Measurements from ENCODE around the gene MAP2K7. TPM values are rescaled to one million over a fixed set of nuclear protein-coding genes. Genes with fewer than 3 reads are reported as not detected.

MAP2K7 gene
- total RNA-seq, 4 donors from 2014 or later = 11.1 to 31.2 (median 20.9) TPM

DNA sequence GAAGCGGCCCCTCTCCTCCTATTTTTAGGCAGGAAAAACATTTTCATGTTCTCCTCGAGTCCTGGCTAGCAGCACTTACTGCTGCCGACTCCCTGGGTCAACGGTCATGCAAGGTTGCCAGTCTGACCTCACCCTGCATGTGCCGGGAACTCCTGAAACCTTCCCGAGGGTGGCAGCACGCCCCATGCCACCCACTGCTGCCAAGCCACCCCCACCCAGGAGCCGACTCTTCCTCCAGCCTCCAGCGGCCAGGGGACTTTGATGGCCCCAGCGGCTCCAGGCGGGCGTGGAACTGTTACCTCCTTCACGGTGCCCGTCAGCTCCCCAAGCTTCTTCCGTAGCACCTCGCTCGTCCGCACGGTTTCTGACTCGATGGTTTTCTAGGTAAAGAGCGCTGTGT, 31.1 kb downstream of the MAP2K7 start:
- TF ChIP-seq POLR2A (IDR thresholded peaks at IDR 0.05) (no peak), EP300 (IDR thresholded peaks at IDR 0.05) (no peak)
- TF ChIP-seq, protein P1, sequence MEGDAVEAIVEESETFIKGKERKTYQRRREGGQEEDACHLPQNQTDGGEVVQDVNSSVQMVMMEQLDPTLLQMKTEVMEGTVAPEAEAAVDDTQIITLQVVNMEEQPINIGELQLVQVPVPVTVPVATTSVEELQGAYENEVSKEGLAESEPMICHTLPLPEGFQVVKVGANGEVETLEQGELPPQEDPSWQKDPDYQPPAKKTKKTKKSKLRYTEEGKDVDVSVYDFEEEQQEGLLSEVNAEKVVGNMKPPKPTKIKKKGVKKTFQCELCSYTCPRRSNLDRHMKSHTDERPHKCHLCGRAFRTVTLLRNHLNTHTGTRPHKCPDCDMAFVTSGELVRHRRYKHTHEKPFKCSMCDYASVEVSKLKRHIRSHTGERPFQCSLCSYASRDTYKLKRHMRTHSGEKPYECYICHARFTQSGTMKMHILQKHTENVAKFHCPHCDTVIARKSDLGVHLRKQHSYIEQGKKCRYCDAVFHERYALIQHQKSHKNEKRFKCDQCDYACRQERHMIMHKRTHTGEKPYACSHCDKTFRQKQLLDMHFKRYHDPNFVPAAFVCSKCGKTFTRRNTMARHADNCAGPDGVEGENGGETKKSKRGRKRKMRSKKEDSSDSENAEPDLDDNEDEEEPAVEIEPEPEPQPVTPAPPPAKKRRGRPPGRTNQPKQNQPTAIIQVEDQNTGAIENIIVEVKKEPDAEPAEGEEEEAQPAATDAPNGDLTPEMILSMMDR (IDR thresholded peaks at IDR 0.05) = no peak
- 85 to 88% methylated on average over 21 of the region's 21 CpGs for WGBS, 2 donors
- Histone ChIP-seq H3K27me3 (no peaks in the 10 kb centered on the region), H3K27ac (no peak overlapping the region), H3K36me3 (peaks cover 4 to 99% (median 55%) of the 10 kb centered on the region in 3 donors), H3K4me3 (no peak overlapping the region), H3K4me1 (peaks cover 0 to 17% (median under 1%) of the 10 kb centered on the region in 4 donors), H3K9me3 (no peaks in the 10 kb centered on the region)
- no peak for DNase-seq (ENCODE audit: low spot score in 2 of 2)

DNA sequence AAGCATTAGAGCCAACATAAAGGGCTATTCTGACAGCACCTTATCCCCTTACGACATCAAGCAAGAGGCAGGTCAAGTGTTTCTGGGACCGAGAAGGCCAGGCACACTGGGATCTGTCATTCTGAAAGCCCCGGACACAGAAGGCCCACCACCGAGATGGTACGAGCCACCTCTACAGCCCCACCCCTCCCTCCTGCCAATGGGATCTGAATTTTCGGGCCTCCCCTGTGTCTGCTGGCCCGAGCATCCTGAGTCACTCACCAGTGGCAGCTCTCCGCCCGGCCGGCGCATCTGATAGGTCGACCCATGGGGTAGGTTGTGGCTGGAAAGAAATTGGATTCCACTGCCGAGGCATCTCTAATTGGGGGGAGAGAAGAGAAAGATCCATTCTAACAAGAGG, 37.2 kb downstream of the MAP2K7 start:
- no peak for DNase-seq (ENCODE audit: low spot score in 2 of 2)
- 91 to 92% methylated on average over 13 of the region's 13 CpGs for WGBS, 2 donors
- H3K27me3 ChIP-seq = no peaks in the 10 kb centered on the region
- no peak for TF ChIP-seq POLR2A (IDR thresholded peaks at IDR 0.05)
- TF ChIP-seq EP300 (IDR thresholded peaks at IDR 0.05) = no peak
- TF ChIP-seq, protein P1 (IDR thresholded peaks at IDR 0.05) = no peak
- no peak overlapping the region for H3K4me3 ChIP-seq
- peaks cover 0 to 54% (median 23%) of the 10 kb centered on the region in 3 donors for H3K36me3 ChIP-seq
- H3K4me1 ChIP-seq = peaks cover 0 to 51% (median 6%) of the 10 kb centered on the region in 4 donors
- H3K9me3 ChIP-seq = no peaks in the 10 kb centered on the region
- no peak overlapping the region for H3K27ac ChIP-seq

DNA sequence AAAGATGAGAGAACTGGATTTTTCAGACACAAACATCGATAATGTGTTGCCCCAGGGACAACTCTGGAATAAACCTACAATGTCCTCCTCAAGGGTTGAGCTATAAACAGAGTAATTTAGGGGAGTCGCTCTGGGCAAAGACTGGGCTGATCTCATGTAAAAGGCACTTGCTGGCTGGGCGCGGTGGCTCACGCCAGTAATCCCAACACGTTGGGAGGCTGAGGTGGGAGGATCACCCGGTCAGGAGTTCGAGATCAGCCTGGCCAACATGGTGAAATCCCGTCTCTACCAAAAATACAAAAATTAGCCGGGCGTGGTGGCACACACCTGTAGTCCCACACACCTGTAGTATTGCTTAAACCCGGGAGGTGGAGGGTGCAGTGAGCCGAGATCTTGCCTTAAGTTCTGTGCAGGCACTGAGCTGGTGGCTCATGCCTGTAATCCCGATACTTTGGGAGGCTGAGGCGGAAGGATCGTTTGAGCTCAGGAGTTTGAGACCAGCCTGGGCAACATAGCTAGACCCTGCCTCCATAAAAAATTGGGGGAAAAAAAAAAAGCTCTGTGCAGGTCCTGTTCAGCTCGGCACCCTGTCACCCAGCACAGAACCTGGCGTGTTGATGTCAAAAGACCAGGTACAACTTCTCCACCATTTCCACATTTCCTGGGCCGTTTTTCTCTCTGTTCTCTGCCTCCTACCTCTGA, 38.4 kb downstream of the MAP2K7 start:
- TF ChIP-seq EP300 (IDR thresholded peaks at IDR 0.05) (no peak), POLR2A (IDR thresholded peaks at IDR 0.05) (no peak)
- TF ChIP-seq, protein P1 (IDR thresholded peaks at IDR 0.05) = no peak
- Histone ChIP-seq H3K27me3 (no peaks in the 10 kb centered on the region), H3K27ac (peak overlapping the region in 1 of 4 donors; percentile 99), H3K4me1 (peaks cover 0 to 51% (median 6%) of the 10 kb centered on the region in 4 donors), H3K36me3 (peaks cover 0 to 42% (median 13%) of the 10 kb centered on the region in 3 donors), H3K4me3 (peak overlapping the region in 1 of 4 donors; percentile 83), H3K9me3 (no peaks in the 10 kb centered on the region)
- WGBS, 2 donors = 87 to 88% methylated on average over 19 of the region's 19 CpGs
- DNase-seq (ENCODE audit: low spot score in 2 of 2) = no peak

DNA sequence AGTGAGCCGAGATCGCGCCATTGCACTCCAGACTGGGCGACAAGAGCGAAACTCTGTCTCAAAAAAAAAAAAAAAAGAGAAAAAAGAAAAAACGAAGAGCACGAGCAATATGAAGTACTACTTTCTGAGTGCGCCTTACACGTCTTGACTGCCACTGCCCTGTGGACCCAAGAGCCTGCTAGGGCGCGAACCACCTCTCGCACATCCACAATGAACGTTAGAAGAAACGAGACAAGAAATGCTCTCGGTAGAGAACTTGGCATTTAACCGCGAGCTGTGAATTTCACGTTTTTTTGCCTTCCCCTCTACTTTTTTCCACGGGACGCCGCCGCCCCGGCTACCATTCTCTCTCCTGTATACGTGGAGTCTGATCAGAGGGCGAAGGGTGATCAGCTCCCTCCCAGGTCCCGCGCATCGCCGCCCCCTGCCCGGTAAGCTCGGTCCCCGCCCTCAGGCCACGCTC, 39.3 kb downstream of the MAP2K7 start:
- WGBS, 2 donors = 5 to 7% methylated on average over 33 of the region's 33 CpGs

More for the DNA sequence above, 39.3 kb downstream of the MAP2K7 start:
- no peak for DNase-seq (ENCODE audit: low spot score in 2 of 2)
- Histone ChIP-seq H3K36me3 (peaks cover 0 to 33% (median 7%) of the 10 kb centered on the region in 3 donors), H3K27ac (peak overlapping the region; percentile 95 to 99 (median 98)), H3K9me3 (no peaks in the 10 kb centered on the region), H3K4me3 (peak overlapping the region; percentile 69 to 86 (median 84)), H3K27me3 (no peaks in the 10 kb centered on the region), H3K4me1 (peaks cover 0 to 51% (median 6%) of the 10 kb centered on the region in 4 donors)
- no peak for TF ChIP-seq EP300 (IDR thresholded peaks at IDR 0.05)
- TF ChIP-seq, protein P1 (IDR thresholded peaks at IDR 0.05) = no peak
- no peak for TF ChIP-seq POLR2A (IDR thresholded peaks at IDR 0.05)
